ENCODE data around the gene ABLIM2.

Gene ABLIM2

DNA sequence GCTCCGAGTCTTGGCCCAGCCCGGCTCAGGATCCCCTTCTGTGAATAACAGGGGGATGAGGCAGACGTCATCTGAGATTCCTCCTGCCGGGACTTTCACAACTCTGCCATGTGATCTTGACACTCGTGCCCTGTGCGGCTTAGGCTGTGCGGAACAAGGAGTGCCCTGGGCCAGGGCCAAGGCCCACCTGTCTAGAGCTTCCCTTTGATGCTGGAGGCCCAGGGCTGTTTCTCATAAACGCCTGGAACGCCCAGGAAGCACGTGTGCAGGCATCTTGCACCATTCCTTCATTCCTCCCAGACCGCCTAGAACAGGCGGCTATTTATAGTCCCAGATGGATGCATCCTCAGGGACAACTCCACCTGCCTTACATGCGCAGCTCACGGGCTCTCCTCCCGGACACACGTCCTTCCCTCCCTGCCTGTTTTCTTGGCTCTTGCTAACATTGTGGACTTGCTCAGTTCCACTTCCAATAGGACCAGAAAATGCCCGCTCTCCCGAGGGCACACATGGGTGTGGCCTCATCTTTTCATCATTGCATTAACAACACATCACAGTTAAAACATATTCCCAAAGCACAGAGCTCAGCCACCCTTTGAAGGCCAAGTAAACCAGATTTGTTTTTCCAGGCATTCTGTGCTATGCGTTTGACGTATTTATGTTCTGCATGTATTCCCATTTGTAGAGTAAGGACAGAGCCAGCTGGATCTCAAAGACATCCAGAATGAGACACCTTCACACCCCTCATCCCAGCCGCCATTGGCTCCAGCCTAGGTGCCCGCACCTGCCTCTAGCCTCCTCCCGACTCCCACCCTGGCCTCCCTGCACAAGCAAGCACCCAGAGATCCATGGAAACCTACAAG, 57.2 kb downstream of the ABLIM2 start:
- no peak for DNase-seq

DNA sequence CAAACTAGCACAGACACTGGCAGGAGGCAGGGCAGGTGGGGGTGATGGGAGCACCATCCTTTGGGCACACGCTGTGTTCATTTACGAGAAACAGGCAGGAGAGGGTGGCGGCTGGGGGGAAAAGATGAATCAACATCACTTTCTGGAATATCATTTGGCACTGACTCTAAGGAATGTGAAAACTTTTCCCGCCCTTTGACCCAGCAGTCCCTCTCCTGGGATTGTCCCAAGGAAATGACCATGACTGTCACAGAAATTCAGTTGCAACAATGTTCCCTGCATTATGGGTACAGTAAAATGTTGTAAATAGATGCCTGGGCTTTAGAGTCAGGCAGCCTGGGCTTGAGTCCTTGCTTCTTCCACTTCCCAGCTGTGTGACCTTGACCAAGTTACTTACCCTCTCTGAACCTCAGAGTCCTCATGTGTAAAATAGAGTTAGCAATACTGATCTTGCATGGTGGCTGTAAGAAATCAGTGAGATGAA, 58.6 kb downstream of the ABLIM2 start:
- no peak for DNase-seq

DNA sequence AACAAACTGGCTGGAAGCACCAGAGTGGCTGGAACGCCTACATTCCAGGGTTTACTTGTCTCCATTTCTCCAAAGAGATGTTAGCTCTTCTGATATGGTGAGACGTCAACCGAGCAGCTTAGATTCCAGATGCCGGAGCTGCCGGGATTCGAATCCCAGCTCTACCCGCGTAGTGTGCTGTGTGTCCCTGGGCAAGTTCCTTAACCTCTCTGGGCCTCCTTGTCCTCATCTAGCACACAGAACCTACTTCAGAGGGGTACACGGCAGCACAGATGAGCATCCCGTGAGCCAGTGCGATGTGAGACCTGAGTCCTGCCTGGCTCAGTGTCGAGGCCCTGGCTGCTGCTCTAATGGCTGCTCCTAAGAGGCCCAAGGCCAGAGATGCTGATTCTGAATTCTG, 60.1 kb downstream of the ABLIM2 start:
- no peak for DNase-seq

DNA sequence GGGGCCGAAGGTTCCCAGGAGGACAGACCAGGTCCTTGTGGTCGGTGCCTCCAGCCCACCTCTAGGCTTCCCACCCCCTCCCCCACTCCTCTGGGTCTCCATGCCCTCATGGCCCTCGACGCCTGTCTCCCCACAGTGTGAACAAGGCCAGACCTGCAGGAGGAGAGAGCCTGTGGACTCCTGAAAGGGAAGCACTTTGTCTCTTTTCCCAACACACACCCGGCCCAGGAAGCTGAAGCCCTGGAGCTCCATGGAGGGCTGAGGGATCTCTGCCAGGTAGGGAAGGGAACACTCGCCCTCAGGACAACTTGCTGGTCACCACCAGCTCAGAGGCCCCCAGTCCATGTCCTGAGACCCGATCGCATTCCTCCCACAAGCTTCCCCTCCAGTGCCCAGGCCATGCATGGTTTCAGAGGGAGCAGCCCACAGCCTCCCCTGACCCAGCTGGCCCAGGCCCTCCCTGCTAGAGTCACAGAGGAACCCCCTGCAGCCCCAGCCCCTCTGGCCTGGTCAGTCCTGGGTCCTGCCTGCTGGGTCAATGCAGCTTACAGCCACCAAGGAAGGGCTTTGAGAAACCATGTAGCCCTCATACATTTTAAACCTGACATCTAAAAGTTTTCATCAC, 60.8 kb downstream of the ABLIM2 start:
- DNase-seq: no peak

DNA sequence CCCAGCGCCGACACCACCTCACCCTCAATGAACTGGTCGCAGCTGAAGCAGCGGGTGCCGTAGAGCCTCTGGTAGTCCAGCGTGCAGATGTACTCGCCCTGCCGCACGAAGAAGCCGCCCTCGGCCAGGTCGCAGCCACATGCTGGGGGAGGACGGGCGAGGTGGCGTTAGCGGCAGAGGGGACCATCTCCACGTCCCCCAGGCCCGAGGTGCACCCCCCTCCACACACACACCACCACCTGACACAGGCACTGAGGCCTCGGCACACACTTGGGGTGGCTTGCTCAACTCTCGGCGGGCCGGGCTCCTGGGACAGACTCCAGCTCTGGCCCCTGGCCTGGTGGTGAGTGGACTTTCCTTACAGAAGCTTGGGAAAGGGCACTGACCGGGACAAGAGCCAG, 61.5 kb downstream of the ABLIM2 start:
- DNase-seq: no peak

DNA sequence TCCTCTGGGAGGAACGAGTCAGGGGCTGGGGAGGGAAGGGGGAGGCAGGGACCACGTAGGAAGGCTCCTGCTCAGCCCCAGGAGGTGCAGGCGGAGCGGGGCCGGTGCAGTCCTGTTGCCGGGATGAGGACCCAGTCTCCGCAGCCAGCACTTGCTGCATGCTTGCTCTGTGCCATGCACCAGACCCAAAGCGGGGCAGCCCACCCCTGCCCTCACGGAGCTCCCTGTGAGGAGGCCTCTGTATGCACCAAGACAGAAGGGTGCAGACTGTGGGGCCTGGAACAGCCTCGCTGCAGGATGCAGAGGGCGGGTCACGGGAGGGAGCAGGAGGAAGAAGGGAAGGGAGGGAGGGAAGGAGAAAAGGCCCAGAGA, 61.9 kb downstream of the ABLIM2 start:
- no peak for DNase-seq

DNA sequence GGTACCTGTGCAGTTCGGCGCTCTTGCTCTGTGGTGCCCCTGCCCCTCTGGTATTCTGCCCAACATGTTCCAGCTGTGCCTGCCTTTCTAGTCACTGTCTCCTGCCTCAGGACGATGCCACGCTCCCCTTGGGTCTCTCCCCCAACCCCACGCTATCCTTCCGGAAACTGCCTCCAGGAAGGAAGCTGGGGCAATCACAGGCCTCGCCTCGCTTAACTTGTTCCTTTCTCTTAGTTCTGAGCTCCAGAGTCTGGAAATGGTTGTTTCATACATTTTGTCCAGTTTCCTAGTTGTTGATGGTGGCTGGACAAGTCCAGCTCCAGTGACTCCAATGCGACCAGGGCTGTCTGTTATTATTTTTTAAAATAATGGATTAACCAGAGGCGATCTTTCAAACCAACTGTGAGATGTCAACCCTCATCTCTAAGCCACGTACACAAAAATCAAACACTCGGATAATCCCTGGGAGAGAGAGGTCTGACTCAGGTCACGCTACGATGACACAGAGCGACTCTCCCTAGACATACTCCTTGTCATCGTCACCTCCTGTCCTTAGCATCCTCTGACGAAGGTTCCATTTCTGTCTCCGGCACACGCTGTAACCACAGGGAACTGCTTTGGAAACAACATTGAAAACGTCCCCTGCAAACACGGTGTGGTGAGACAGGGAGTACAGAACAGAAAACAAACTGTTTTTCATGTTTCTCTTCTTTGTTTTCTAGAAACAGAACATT, 62.5 kb downstream of the ABLIM2 start:
- no peak for DNase-seq

DNA sequence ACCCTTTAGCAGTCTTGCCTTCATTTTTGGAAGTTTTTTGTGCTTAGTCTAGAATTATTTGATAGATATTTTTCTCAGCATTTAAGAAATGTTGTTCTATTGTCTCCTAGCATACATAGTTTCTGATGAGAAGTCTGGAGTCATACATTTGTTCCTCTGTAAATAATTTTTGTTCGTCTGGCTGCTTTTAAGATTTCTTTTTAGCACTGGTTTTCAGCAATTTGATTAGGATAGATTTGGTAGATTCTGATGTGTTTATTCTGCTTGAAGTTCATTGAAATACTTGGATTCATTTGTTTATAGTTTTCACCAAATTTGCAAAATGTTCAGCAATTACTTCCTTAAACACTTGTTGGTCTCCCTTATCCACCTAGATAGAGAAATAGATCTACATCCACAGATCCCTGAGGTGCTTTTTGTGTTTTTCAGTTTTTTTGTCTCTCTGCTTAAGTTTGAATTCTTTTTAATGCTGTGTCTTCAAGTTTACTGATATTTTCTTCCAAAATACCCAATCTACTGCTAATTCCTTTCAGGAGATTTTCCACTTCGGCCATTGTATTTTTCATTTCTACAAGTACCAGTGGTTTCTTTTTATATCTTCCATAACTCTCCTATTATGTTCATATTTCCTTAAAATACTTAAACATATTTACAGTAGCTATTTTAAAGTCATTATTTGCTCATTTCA, 64.9 kb downstream of the ABLIM2 start:
- no peak for DNase-seq

DNA sequence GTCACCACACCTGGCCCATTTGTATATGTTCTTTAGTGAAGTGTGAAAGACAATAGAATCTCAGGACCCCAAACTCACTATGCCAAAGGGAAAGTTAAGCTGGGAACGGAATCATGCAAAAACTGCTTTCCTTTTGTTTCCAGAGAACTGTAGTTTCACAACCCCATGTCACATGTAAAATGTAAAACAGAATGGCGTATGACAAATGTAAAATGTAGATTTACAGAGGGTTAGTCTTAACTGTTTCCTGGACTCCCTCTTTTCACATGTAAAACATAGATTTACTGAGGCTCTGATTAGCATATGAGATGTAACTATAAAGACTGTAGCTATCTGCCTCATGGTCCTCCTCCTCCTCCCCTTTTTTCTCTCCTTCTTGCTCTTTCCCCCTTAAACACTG, 66.3 kb downstream of the ABLIM2 start:
- no peak for DNase-seq

DNA sequence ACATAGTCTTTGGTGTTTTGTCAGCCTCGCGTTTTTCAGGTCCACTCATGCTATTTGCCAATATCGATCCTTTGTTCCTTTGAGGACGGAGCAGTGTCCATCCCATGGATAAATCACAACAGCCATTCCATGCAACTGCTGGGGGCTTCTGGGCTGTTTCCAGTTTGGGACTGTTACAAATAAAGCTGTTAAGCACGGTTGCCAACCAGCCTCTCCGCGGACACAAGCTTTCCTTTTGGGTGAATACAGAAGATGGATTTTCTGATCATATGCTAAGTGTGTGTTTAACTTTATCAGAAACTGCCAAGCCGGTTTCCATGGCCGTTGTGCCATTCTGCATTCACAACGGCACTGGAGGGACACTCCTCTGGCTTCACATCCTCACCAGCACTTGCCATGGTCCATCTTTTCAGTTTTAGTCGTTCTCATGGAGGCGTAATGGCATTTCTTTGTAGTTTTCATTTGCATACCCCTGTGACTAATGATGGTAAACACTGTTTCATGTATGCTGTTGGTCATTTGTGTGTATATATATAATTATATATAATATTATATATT, 67.8 kb downstream of the ABLIM2 start:
- DNase-seq: no peak

DNA sequence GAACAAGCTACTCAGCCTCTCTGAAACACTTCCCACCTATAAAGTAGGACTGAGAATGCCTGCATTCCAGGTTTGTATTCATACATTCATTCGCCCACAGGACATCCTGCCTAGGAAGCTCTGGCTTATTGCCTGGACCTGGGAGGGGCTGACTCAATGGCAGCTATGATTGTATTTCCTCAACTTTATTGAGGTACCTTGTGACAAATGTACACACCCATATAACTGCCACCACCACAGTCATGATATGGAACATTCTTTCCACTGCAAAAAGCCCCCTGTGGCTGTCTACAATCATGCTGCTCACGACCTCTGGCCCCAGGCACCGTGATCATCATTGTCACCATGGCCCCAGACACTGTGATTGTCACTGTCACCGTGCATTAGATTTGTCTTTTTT, 68.3 kb downstream of the ABLIM2 start:
- no peak for DNase-seq

DNA sequence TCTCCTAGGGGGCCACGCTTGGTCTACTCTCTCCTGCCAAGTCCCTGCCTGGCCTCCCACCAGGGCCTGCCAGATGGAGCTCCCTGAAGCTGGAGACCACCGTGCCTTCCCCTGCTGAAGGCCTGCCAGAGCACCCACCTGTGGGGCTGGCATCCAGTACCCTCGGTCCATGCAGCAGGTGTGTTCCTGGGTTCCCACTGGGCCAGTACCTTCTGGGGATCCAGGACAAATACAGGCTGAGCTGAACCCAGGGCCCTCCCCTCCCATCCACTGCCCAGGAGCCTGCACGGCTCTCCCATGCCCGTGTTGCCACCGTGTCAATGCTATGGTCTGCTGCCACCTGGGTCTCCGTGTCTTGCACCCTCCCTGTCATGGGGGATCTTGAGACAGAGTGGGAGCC, 68.8 kb downstream of the ABLIM2 start:
- no peak for DNase-seq

DNA sequence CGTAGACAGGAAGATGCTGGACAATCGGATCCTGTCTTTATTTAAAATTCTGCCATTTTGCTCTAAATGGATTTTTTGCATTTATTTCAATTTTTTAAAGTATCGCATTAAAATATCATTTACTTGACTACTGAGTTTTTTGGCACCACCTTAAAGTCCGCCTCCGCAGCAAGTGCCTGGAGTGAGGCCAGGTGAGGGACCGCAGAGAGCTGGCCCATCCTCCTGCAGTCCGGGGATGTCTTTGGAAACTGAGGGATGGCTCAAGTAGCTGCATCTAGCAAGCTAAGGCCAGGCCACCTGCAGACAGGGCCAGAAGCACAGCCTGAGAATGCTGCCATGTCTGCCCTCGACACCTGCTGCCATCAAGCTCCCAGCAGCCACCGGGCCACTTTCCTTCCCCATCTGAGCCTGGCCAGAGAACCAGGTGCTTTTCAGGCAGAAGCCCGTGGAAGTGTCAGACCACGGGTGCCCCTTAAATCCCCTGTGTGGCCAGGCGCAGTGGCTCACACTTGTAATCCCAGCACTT, 69.6 kb downstream of the ABLIM2 start:
- DNase-seq: no peak

DNA sequence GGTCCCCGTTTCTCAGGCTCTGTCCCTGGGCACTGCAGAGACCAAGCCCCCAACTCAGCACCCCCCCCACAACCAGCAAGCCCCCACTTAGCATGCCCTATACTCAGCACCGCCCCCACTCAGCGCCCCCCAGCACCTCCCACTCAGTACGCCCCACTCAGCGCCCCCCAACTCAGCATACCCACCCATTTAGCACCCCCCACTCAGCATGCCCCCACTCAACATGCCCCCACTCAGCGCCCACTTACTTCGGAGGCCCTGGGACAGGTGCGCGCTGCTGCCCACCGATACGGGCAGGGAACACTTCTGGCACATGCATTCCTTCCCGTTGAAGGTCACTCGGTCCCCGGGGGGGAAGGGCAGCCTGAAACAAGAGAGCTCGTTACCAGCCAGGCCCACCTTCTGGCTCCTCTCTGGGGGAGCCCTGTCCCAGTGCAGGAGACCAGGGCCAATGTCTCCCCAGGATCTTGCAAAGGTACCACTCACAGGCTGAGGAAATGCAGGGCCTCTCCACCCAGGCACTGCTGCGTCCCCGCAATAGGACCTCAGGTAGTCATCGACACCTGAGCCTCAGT, 70.6 kb downstream of the ABLIM2 start:
- no peak for DNase-seq

DNA sequence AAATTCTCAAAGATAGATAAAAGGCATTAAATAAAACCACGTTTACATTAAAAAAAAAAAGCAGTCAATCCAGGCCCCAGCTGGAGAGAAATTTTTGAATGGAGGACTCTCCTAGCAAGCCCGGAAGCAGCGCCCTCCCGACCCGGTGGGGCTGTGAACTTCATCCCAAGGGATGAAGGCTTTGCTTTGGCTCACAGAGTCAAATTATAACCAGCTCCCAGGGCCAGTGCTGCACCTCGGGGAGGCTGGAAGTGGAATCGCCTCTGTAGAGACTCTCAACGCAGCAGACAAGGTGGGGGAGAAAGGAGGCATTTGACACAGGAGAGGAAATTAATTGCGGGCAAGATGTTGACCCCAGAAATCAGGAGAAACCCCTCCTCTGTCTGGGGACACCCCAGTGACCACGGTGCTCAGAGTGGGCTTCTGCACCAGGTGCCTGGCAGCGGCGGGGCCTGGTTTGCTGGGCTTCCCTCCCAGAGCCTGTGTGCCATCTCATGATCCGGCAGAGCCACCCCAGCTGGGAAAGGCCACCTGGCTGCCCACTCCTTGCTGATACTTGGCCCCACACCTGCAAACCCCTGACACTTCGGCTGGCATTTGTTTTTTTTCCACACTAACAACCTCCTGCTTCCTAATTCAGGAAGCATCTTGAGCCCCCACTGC, 71.7 kb downstream of the ABLIM2 start:
- DNase-seq: no peak

DNA sequence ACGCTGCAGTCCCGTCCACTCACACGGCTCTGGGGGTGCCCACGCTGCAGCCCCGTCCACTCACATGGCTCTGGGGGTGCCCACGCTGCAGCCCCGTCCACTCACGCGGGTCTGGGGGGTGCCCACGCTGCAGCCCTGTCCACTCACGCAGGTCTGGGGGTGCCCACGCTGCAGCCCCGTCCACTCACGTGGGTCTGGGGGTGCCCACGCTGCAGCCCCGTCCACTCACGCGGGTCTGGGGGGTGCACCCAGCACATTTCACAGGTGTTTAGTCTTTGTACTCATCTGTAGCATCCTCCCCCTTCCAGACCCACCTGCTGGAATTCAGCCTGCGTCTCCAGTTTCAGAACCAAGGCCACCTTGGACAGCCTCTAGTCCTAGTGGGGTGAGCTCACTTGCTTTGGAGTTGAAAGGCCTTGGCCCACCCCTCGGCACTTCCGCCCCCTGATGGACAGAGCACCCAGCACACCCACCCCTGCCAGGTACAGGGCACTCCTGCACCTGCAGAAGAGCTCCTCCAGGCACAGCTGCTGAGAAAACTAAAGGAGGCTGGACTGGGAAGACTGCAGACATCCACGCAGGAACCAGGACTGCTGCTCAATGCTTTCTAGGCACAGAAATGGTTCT, 73.0 kb downstream of the ABLIM2 start:
- DNase-seq: no peak

DNA sequence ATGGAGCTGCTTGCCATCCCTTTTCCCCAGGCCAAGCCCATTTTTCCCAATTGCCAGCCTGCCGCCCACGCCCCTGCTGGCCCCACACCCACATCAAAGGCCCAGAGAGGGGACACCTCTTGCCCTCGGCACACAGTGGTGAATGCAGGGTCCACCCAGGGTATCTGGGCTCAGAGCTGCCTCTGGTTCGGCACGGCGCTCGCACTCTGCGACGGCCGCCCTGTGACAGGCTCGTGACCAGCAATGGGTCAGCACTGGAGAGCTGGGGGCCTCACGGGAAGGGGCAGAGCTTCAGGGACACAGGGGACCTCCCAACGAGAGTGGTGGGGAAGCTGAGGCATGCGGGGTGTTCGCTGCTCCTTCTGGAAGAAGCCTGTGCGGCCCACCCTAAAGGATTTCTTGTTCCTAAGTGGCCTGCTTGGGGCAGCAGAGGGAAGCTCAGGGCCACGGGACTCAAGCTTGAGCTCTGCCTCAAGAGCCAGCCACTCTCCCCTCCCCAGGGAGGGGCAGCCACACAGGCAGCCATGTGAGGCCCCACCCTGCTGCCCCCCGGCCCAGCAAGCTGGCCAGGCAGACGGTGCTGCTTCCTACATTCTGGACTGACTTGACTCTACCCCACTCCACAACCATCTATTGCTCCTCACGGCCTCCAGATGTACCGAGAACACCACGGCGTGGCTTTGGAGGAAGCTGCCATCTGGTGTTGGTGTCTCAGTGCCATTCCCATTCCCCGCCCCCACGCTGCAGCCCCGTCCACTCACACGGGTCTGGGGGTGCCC, 73.7 kb downstream of the ABLIM2 start:
- no peak for DNase-seq

DNA sequence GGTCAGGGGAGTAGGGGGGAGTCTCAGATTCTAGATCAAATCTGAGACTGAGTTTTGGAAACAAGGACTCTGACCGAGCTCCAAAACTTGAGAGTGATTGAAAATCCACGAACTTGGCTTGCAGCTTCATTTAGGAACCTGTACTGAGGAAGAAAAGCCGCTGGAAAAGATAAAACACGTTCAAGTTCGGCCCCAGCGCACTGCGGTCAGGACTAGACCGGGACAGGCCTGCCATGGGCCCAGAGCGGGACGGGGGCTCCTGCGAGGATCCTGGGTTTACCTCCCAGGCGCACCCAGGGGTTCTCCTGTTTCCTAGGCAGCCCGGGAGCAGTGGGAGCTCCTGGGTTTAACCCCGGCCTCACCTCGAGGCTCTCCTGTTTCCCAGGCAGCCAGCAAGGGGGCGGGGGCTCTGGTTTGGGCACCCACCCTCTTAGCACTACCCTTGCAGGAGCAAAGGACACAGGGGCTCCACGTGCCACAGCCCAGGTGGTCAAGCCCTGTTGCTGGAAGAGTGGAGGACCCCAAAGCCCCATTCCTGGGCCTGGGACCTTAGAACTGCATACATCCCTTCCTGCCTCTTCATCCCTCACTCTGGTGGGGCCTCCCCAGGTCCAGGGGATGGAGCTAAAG, 74.5 kb downstream of the ABLIM2 start:
- DNase-seq: no peak

DNA sequence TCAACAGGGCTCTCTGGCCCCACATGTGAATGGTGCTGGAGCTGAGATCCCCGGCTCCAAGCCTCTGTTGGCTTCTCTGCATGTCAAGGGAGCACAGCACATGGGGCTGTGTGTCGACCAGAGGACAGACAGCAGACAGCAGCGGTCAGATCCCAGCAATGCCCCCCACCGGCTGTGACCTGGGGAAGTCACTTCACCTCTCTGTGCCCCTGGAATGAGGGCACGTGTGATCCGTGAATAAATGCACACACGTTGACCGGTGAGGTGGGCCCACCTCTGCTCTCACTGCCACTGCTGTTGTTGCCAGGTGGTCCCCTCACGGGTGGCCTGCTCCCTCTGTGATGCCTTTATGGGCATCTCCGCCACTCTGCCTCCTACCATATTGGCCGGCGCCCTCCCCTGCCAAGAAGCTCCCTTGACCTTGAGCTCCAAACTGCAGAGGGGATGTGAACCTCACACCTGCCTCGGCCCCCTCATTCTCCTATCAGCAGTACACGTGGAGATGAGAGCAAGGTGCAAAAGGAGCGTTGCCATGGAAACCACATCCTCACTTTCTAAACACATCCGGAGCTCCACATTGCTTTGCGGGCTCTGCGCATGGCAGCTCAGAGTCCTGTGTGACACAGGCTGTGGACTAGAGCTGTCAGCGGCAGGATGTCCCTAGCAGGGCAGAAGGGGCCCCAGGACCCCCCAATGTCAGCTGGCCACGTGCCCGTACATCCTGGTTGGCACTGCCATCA, 75.4 kb downstream of the ABLIM2 start:
- no peak for DNase-seq
